ENCODE data around the gene TCF12. TPM values are rescaled to one million over a fixed set of nuclear protein-coding genes. Genes with fewer than 3 reads are reported as not detected.

The TCF12 gene
- total RNA-seq, 1 experiment from 2014 or later: 76.7 TPM

DNA sequence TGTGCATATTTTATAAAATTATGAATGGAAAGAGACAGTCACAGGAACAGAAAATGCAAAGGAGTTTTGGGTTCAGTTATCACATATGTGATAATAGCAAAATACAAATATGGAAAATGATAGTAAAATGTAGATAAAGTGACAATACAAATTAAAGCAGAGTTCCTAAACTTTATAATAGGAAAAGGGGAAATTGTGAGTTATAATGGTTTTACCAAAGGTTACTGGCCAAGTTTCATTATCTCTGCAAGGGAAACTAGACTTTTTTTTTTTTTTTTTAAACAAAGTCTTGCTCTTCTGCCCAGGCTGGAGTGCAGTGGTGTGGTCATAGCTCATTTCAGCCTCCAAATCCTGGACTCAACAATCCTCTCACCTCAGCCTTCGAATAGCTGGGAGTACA lies 229.2 kb downstream of the TCF12 start:
- no peak overlapping the region for H2AFZ ChIP-seq (ENCODE audit: low read length)
- peaks cover 8% of the 10 kb centered on the region for H3K9me3 ChIP-seq (ENCODE audit: control insufficient read depth, low read depth, low read length)
- no peak overlapping the region for H3K14ac ChIP-seq (ENCODE audit: insufficient read depth, low read length)
- H3K4me3 Mint-ChIP-seq: no peak overlapping the region
- H3K79me1 ChIP-seq (ENCODE audit: insufficient read depth, low read depth, low read length, poor library complexity, severe bottlenecking): peaks cover 2% of the 10 kb centered on the region
- no peak overlapping the region for H2BK12ac ChIP-seq (ENCODE audit: insufficient read length, low read depth, low read length)
- H3K4me2 ChIP-seq (ENCODE audit: insufficient read depth, insufficient read length, low read length): no peak overlapping the region
- H3K4me1 Mint-ChIP-seq: peaks cover 15 to 20% of the 10 kb centered on the region in 2 experiments
- H3K27ac Mint-ChIP-seq: no peak overlapping the region
- H3K23ac ChIP-seq (ENCODE audit: insufficient read length, low read depth, low read length): no peak overlapping the region
- H2BK120ac ChIP-seq (ENCODE audit: low read depth, low read length, poor library complexity, severe bottlenecking): no peak overlapping the region
- H3K9me3 Mint-ChIP-seq: peaks cover 19 to 20% of the 10 kb centered on the region in 2 experiments
- TF ChIP-seq, protein P1, sequence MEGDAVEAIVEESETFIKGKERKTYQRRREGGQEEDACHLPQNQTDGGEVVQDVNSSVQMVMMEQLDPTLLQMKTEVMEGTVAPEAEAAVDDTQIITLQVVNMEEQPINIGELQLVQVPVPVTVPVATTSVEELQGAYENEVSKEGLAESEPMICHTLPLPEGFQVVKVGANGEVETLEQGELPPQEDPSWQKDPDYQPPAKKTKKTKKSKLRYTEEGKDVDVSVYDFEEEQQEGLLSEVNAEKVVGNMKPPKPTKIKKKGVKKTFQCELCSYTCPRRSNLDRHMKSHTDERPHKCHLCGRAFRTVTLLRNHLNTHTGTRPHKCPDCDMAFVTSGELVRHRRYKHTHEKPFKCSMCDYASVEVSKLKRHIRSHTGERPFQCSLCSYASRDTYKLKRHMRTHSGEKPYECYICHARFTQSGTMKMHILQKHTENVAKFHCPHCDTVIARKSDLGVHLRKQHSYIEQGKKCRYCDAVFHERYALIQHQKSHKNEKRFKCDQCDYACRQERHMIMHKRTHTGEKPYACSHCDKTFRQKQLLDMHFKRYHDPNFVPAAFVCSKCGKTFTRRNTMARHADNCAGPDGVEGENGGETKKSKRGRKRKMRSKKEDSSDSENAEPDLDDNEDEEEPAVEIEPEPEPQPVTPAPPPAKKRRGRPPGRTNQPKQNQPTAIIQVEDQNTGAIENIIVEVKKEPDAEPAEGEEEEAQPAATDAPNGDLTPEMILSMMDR (conservative IDR thresholded peaks at IDR 0.05): no peak
- H2AK5ac ChIP-seq (ENCODE audit: insufficient read length, low read length): no peak overlapping the region
- no peak overlapping the region for H2BK15ac ChIP-seq (ENCODE audit: low read depth, low read length)
- H3K4ac ChIP-seq (ENCODE audit: low read depth, low read length): no peak overlapping the region
- no peak overlapping the region for H3K18ac ChIP-seq (ENCODE audit: insufficient read length, low read depth, low read length)
- peaks cover 23 to 29% (median 24%) of the 10 kb centered on the region in 3 experiments for H3K36me3 Mint-ChIP-seq (ENCODE audit: insufficient read depth in 1 of 3, low read depth in 3 of 3)
- H2BK5ac ChIP-seq (ENCODE audit: insufficient read length, low read length): no peak overlapping the region
- H3K4me1 ChIP-seq (ENCODE audit: insufficient read depth, low read length): peaks cover 2% of the 10 kb centered on the region; the same call in 1 of the 2 replicates
- H3K56ac ChIP-seq (ENCODE audit: insufficient read length, low read depth, low read length): no peak overlapping the region
- no peaks in the 10 kb centered on the region; the same call in none of the 2 replicates for H3K27me3 Mint-ChIP-seq (ENCODE audit: low read depth)
- H3T11ph ChIP-seq (ENCODE audit: low read length): no peak overlapping the region
- H3K23me2 ChIP-seq (ENCODE audit: insufficient read length, low read depth, low read length, poor library complexity, severe bottlenecking): no peaks in the 10 kb centered on the region
- no peak overlapping the region for H3K27ac ChIP-seq (ENCODE audit: insufficient read length, low read depth, low read length)
- H4K91ac ChIP-seq (ENCODE audit: insufficient read length, low read depth, low read length): no peak overlapping the region
- no peak overlapping the region for H4K8ac ChIP-seq (replicated peaks; ENCODE audit: insufficient read length, low read depth, low read length)
- H4K5ac ChIP-seq (ENCODE audit: insufficient read length, low read depth, low read length): no peak overlapping the region
- no peak for DNase-seq
- H3K9ac ChIP-seq (ENCODE audit: extremely low read depth, insufficient read length, low read length): no peak overlapping the region
- WGBS (ENCODE audit: extremely low coverage, insufficient read length, low lambda C conversion rate): no CpG with 5 or more reads among the region's 1 CpG
- no peaks in the 10 kb centered on the region for H3K79me2 ChIP-seq (ENCODE audit: insufficient read depth, low read length)
- H4K20me1 ChIP-seq (ENCODE audit: control insufficient read depth, insufficient read depth, insufficient read length): no peaks in the 10 kb centered on the region
- H3K27me3 ChIP-seq (ENCODE audit: insufficient read depth, low read length): no peaks in the 10 kb centered on the region
- H2BK20ac ChIP-seq (ENCODE audit: low read depth, low read length, poor library complexity, severe bottlenecking): no peak overlapping the region

All from H9 (cell line).